ENCODE results near the gene PTPN12. TPM values are rescaled to one million over a fixed set of nuclear protein-coding genes. Genes with fewer than 3 reads are reported as not detected.
"Not testable (repeated sequence)": the region's sequence is repeated elsewhere in the genome, so short reads cannot be mapped to it uniquely, and the experiment has no call there.

The PTPN12 gene
- total RNA-seq, 4 donors from 2014 or later: 63.9 to 75.3 (median 68.2) TPM

DNA sequence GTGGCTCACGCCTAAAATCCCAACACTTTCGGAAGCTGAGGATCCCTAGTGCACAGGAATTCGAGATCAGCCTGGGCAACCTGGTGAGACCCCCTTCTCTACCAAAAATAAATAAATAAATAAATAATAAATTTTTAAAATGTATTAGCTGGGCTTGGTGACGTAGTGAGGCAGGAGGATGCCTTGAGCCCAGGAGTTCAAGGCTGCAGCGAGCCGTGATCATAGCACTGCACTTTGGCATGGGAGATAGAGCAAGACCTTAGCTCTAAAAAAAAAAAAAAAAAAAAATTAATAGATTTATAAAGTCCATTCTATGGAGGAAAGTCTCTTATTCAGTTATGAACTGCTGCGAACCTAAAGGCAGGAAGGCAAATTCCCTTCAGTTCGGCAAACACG, 1.1 kb upstream of the PTPN12 start:
- no peak for TF ChIP-seq POLR2A (IDR thresholded peaks at IDR 0.05)
- intact Hi-C loops (cut with DNase I; ENCODE audit: low total_unique reads): no loop called here
- H3K4me3 ChIP-seq (ENCODE audit: low read depth, poor library complexity, severe bottlenecking): peak overlapping the region; percentile 65
- 33 to 34% methylated on average over 9 of the region's 9 CpGs for WGBS, 2 donors
- no peak for DNase-seq (ENCODE audit: low spot score in 2 of 2)

DNA sequence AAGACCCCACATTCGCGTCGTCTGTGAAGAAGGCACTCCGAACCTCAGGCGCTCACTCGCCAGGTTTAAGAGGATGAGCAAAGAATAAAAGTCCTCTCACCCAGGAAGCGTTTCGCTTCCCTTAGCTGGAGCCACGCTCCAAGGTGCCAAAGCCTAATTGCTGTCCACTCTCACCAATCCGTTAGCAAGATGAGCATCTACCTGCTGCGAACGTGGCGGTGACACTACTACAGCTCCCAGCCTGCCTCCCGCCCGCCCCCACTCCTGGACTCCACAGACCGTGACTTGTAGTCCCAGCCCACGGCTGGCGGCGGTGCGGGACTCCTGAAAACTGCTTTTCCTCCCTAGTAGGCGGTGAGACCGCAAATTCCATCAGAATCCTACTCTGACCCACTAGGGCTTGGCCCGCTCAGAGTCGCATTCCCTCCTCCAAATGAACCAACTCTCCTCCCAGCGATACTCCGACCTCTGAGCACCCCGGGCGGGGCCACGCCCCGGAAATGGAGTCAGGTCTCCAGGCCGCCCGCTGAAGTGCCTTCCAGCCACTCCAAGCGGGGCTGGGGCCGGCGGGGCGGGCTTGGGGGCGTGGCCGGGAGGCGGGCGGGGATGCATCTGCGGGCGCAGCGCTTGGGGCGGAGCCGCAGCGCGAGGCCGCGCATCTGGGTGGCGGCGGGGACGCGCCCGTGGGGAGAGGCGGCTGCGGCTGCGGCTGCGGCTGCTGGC, 521 bp upstream of the PTPN12 start:
- TF ChIP-seq POLR2A (IDR thresholded peaks at IDR 0.05): no peak
- TF ChIP-seq, protein P1, sequence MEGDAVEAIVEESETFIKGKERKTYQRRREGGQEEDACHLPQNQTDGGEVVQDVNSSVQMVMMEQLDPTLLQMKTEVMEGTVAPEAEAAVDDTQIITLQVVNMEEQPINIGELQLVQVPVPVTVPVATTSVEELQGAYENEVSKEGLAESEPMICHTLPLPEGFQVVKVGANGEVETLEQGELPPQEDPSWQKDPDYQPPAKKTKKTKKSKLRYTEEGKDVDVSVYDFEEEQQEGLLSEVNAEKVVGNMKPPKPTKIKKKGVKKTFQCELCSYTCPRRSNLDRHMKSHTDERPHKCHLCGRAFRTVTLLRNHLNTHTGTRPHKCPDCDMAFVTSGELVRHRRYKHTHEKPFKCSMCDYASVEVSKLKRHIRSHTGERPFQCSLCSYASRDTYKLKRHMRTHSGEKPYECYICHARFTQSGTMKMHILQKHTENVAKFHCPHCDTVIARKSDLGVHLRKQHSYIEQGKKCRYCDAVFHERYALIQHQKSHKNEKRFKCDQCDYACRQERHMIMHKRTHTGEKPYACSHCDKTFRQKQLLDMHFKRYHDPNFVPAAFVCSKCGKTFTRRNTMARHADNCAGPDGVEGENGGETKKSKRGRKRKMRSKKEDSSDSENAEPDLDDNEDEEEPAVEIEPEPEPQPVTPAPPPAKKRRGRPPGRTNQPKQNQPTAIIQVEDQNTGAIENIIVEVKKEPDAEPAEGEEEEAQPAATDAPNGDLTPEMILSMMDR (IDR thresholded peaks at IDR 0.05): no peak
- peak; percentile 96 to 99 for DNase-seq (ENCODE audit: low spot score in 2 of 2)
- H3K4me3 ChIP-seq (ENCODE audit: low read depth, poor library complexity, severe bottlenecking): peak overlapping the region; percentile 65
- intact Hi-C loops (cut with DNase I; ENCODE audit: low total_unique reads): no loop called here
- WGBS, 2 donors: 1% methylated on average over 24 to 33 of the region's 58 CpGs

DNA sequence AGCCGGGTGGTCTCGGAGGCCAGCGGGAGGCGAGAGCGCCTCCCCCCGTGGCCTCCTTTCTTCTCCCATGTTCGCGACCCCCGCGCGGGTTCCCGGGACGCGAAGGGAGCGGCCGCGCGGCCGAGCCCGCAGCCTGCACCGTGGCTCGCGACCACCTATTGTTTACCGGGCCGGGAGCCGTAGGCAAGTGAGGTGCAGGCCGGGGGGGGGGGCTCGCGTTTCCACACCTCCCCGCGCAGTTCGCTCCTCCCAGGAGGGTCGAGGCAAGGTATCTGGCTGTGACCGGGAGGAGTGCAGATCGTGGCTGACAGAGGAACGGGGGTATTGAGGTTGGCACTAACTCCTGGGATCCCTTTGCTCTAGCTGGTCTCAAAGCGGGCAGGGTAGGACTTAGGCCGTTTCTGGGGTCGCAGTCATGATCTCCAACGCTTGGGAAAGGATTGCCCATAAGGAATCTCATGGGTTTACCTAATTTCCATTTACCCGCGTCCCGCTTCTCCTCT, 734 bp downstream of the PTPN12 start:
- DNase-seq (ENCODE audit: low spot score in 2 of 2): peak; percentile 41 to 87
- 0 to 1% methylated on average over 13 to 37 of the region's 43 CpGs for WGBS, 2 donors
- intact Hi-C loops (cut with DNase I; ENCODE audit: low total_unique reads): no loop called here
- peak overlapping the region; percentile 95 for H3K4me3 ChIP-seq (ENCODE audit: low read depth, poor library complexity, severe bottlenecking)
- TF ChIP-seq, protein P1 (IDR thresholded peaks at IDR 0.05): no peak
- no peak for TF ChIP-seq POLR2A (IDR thresholded peaks at IDR 0.05)

DNA sequence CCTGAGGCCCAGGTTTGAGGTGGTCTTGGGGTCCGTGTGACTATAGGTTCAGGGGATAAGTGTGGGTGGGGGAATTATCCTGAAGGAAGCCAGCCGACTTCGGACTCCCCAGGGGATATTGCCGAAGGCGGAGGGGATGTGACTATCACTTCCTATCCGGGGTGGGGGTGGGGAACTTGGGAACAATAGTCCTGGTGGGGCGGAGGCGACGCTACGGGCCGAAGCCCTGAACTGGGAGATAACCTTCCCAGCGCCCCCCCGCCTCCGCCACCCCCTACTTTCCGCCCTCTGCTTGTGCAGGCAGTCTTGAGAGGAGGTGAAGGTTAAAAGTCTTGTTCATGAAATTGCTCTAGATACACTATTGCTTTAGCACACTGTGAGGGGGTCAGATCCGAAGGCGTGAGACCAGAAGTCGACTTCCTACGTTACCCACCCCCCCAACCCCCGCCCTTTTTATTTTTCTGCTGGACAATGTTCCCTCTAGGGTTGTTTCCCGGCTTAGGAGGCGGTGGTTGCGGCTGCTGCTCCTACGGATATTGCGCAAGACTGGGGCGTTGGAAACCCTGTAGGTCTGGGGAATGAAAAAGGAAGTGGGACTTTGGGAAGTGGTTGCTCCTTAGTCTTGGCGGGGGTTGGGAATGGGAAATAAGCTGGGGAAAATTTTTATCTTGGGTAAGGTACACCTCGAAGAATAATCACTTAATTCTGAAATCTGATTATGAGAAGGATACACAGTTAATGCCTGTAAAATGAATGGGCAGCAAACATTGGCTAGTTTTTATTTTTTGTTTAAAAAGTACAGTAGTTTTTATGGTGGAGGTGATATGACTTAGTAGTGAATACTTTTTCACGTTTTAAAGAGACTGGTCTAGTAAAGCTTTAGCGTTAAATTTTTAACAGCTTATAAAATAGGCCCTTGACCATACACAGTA, 1.5 kb downstream of the PTPN12 start:
- intact Hi-C loops (cut with DNase I; ENCODE audit: low total_unique reads): no loop called here
- WGBS, 2 donors: 1% methylated on average over 29 to 30 of the region's 30 CpGs
- TF ChIP-seq, protein P1 (IDR thresholded peaks at IDR 0.05): no peak
- TF ChIP-seq POLR2A (IDR thresholded peaks at IDR 0.05): no peak
- peak overlapping the region; percentile 95 for H3K4me3 ChIP-seq (ENCODE audit: low read depth, poor library complexity, severe bottlenecking)
- DNase-seq (ENCODE audit: low spot score in 2 of 2): peak; percentile 89 to 96

DNA sequence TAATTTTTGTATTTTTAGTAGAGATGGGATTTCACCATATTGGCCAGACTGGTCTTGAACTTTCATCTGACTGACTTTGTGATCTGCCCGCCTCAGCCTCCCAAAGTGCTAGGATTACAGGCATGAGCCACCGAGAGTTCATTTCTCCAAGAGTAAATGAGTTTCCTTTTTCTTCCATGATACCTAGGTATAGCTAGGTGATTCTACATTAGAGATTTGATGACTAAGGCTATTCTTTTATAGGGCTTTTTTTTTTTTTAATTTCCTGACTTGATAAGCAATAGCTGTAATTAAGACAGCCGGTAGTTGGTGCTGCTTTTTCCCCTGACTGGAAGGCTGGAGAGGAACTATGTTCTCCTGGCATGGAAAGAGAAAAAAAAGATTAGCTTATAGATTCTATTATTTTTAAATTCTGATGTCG, 3.3 kb downstream of the PTPN12 start:
- TF ChIP-seq POLR2A (IDR thresholded peaks at IDR 0.05): no peak
- TF ChIP-seq, protein P1 (IDR thresholded peaks at IDR 0.05): no peak
- no peak for DNase-seq (ENCODE audit: low spot score in 2 of 2)
- 64 to 68% methylated on average over 4 of the region's 4 CpGs for WGBS, 2 donors
- H3K4me3 ChIP-seq (ENCODE audit: low read depth, poor library complexity, severe bottlenecking): no peak overlapping the region
- intact Hi-C loops (cut with DNase I; ENCODE audit: low total_unique reads): no loop called here

DNA sequence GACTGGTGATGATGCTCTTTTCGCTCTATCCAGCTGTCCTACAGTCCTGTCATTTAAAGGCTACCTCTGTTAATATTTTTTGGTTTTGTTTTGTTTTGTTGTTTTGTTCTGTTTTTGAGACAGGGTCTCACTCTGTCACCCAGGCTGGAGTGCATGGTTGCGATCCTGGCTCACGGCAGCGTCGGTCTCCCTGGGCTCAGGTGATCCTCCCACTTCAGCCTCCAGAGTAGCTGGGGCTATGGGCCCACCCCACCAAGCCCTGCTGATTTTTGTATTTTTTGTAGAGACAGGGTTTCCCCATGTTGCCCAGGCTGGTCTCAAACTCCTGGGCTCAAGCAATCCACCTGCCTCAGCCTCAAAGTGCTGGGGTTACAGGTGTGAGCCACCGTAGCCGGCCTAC, 3.9 kb downstream of the PTPN12 start:
- DNase-seq (ENCODE audit: low spot score in 2 of 2); intact Hi-C loops (cut with DNase I; ENCODE audit: low total_unique reads): not testable (repeated sequence)
- WGBS, 2 donors: 93 to 96% methylated on average over 7 of the region's 7 CpGs

More for the DNA sequence above, 3.9 kb downstream of the PTPN12 start:
- H3K4me3 ChIP-seq (ENCODE audit: low read depth, poor library complexity, severe bottlenecking): not testable (repeated sequence)
